SH-SY5Y (cell line): ENCODE measurements around the gene IFT122.

ENCODE experiments used
- GATA2 ChIP-seq: IDR thresholded peaks from 2 replicates; pipeline ENCODE4 v1.6.1; 2011; ENCODE audit warnings: mild to moderate bottlenecking, low read depth, low read length
- GATA3 ChIP-seq: IDR thresholded peaks from 2 replicates; pipeline ENCODE4 v1.6.1; 2011; ENCODE audit warnings: low read depth, mild to moderate bottlenecking, low read length, moderate library complexity

IFT122 gene

GRCh38 chr3:129558772-129559564 lies 118.9 kb downstream of the IFT122 start:
- TF ChIP-seq GATA2 (no peak), GATA3 (no peak)

- TF ChIP-seq GATA3 (no peak), GATA2 (no peak)
These were observed 119.6 kb downstream of the IFT122 start for GRCh38 chr3:129559565-129560079.

GRCh38 chr3:129560269-129560787 lies 120.3 kb downstream of the IFT122 start:
- no peak for TF ChIP-seq GATA3
- TF ChIP-seq GATA2: no peak

GRCh38 chr3:129560911-129561594 lies 121.0 kb downstream of the IFT122 start:
- no peak for TF ChIP-seq GATA3
- no peak for TF ChIP-seq GATA2

- TF ChIP-seq GATA2 (no peak), GATA3 (no peak)
These were observed 121.7 kb downstream of the IFT122 start for GRCh38 chr3:129561619-129562248.

GRCh38 chr3:129562803-129563202 lies 122.8 kb downstream of the IFT122 start:
- TF ChIP-seq GATA3 (no peak), GATA2 (no peak)

- no peak for TF ChIP-seq GATA3
- no peak for TF ChIP-seq GATA2
These were observed 123.3 kb downstream of the IFT122 start for GRCh38 chr3:129563332-129563731.

- no peak for TF ChIP-seq GATA2
These were observed 124.0 kb downstream of the IFT122 start for GRCh38 chr3:129563850-129564535.

GRCh38 chr3:129564981-129565644 lies 125.1 kb downstream of the IFT122 start:
- no peak for TF ChIP-seq GATA2
- TF ChIP-seq GATA3: no peak

GRCh38 chr3:129565902-129566301 lies 125.9 kb downstream of the IFT122 start:
- TF ChIP-seq GATA2: no peak
- TF ChIP-seq GATA3: no peak

GRCh38 chr3:129567176-129567705 lies 127.2 kb downstream of the IFT122 start:
- TF ChIP-seq GATA2 (no peak), GATA3 (no peak)

- no peak for TF ChIP-seq GATA3
- no peak for TF ChIP-seq GATA2
These were observed 127.9 kb downstream of the IFT122 start for GRCh38 chr3:129567939-129568338.

- TF ChIP-seq GATA2: no peak
- no peak for TF ChIP-seq GATA3
These were observed 129.8 kb downstream of the IFT122 start for GRCh38 chr3:129569856-129570255.
